Dermis blood vessel endothelial cell (primary cell): Measurements from ENCODE around the gene FHIT. TPM values are rescaled to one million over a fixed set of nuclear protein-coding genes. Genes with fewer than 3 reads are reported as not detected.
A peak's percentile ranks its signal among the peaks of the same experiment; 100 is the strongest.

ENCODE experiments used
- DNase-seq: peaks from one replicate; pipeline ENCODE4 v3.0.0; 2010
- total RNA-seq: library from RNA; depleted of rRNA; stranded (reverse); fragments of >200 nt; gene quantifications from 2 replicates; pipeline ENCODE4 v1.2.3, GENCODE V29; 2014

Gene FHIT
- total RNA-seq, result 0.51 and 0.56 TPM in 2 replicates

GRCh38 chr3:61251174-61251972, at the start of gene FHIT:
TSS of gene FHIT (minus strand) at chr3:61251452.
- peak; percentile 94 for DNase-seq

- no peak for DNase-seq
These were observed 49.5 kb upstream of the FHIT start for GRCh38 chr3:61300786-61301185.

DNA sequence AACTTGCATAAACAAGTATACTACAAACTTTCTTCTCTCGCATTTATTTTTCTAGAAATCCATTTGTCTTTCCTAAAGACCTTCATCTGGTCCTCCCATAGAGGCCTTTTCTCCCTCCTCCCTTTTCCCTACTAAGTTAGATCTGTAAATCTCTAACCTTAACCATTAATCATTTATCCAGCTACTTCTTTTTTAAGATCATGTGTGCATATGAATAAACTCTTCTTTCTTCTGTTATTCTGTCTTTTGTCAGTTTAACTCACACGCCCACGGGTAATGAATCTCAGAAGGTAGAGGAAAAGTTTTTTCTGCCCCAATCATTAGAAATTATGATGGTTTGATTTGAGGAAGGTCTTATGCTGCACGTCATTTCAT, 48.7 kb upstream of the FHIT start:
- DNase-seq, result no peak

DNA sequence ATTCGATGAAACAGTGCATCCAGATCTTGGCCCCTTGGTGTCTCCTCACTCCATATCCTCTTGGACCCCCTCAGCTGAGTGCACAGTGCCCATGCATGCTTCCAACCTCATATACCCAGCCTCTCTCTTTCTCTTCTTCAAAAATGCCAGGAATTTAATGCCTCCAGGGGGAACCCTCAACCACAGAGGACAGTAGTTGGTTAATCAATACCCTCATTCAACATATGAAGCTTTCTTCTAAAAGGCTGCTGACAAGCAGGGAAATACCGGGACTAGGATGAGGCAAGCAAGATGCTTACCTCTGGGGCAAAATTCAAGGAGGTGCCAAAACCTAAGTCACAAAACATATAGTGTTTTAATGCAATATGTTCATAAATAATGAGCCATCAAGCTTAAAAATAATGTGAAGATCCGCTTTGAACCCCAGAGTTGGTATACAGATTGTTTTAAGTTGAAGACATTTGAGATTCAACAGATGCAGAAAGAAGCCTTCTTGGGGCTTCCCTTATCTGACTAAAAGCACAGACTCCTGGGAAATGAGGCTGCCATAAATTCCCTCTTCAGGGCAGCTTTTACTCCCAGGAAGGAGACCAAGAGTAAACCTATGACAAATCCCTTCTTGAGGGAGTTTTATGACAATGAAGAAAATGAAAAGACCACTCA, 48.2 kb upstream of the FHIT start:
- no peak for DNase-seq

GRCh38 chr3:61297821-61298220, 46.6 kb upstream of the FHIT start:
- no peak for DNase-seq

GRCh38 chr3:61288446-61288845, 37.2 kb upstream of the FHIT start:
- no peak for DNase-seq

GRCh38 chr3:61283876-61284275, 32.6 kb upstream of the FHIT start:
- DNase-seq, result no peak

DNA sequence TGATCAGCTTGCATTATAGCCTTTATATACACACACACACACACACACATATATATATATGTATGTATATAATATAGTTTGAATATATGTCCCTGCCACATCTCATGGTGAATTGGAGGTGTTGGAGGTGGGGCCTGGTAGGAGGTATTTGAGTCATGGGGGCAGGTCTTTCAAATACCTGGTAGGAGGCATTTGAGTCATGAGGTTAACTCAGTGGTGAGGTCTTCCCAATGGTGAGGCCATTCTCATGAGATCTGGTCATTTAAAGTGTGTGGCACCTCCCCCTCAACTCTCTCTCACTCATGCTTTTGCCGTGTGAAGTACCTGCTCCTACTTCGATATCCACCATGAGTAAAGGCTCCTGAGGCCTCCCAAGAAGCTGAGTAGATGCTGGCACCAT, 27.5 kb upstream of the FHIT start:
- no peak for DNase-seq

- no peak for DNase-seq
These were observed 26.2 kb upstream of the FHIT start for GRCh38 chr3:61277411-61277810.

- DNase-seq, result no peak
These were observed 18.2 kb upstream of the FHIT start for GRCh38 chr3:61269435-61269834.

DNA sequence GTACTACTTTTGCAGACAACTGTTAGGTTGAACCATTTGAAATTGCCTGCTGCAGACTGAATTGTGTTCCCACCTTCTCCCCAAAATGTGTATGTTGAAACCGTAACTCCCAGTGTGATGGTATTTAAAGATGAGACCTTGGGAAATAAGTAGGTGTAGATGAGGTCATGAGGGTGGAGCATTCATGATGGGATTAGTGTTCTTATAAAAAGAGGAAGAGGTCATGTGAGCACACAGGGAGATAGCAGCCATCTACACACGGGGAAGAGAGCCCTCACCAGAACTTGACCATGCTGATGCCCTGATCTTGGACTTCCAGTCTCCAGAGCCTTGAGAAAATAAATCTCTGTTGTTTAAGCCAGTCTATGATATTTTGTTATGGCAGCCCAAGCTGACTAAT, 17.4 kb upstream of the FHIT start:
- no peak for DNase-seq

GRCh38 chr3:61264281-61264680, 13.0 kb upstream of the FHIT start:
- DNase-seq, result no peak

DNA sequence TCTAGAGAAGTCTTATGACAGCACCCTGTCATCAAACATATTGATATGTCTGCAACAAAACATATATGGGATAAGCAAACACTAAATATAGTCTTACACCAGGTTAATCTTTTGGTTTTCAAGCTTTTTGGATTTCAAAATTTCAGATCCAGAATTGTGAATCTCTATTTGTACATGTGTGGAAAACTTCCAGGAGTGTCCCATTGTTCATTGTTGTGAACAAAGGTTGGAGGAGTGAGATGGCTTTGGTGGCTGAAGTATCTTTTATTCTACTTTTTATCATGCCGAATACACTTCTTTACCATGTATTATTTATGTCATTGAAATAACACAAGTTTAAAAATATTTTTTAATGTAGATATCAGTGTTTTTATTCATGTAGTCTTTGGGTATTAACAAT, 5.9 kb upstream of the FHIT start:
- DNase-seq, result no peak

DNA sequence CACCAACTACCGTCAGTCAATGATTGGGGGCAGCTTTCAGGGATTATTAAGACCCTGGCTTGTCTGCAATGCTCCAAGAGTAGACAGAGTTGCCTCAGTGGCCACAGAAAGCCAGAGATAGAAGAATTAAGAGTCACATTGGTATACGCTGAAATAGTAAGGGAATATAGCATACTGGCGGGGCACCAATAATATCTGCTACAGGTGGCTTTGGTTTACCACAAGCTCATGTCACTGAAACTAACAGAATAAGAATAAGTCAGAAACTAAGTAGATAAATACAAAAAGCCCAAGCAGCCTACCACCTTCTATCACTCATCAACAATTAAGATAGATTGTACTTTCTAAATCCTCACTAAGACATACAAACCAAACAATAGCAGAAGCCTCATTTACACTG, 2.5 kb upstream of the FHIT start:
- no peak for DNase-seq

- peak; percentile 3 for DNase-seq
These were observed 1.6 kb upstream of the FHIT start for GRCh38 chr3:61252836-61253235.

DNA sequence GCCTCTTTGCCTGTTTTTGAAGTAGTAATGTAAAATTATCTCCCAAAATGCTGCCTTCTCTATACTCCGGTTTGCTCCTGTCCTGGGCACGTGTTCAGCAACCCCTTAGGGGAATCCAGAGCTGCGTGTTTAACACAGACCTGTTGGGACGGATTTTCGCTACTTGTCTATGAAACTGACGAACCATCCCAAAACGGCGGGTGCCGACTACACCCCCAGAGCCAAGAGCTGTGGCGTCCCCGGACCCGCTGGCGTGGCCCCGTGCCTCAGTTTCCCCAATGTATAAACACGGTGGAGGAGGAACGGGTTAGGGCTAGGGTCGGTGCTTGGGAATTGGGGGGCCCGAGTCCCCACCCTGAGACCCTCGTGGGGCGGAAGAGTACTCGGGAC, 473 bp downstream of the FHIT start:
- no peak for DNase-seq

DNA sequence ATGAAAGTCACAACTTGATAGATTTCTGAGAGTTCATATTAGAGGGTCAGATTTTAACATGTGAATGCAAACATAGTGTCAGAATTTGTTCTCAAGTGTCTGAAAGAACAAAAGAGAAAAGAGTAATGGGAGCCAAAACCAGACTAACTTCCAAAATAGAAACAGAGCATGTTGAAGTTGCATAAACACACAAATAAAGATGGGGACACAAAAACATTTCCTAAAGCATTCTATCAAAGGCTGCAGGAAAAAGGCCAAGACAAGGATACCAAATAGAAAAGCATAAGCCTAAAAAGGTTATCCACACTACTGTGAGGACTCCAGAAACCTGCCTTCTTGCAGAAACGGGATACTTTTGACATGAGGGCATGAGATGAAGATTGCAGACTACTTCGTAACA, 2.8 kb downstream of the FHIT start:
- DNase-seq, result no peak

DNA sequence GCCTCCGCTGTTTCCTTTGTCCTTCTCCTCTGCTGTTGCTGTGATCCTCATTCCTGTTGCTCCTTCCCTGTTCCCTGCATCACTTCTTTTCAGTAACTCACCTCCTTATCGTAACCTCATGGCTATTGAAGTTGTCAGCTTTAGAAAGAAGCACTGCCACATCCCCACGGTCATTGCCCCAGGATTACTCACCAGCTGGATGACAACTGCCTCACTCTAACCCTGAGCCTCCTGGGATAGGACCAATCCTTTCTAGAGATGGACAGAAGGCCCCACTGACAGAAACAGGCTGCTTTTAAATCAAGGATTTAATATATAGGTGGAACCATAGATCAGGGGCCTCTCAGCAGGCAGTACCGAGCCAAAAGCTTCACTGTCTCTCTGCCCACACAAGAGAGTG, 4.1 kb downstream of the FHIT start:
- no peak for DNase-seq

DNA sequence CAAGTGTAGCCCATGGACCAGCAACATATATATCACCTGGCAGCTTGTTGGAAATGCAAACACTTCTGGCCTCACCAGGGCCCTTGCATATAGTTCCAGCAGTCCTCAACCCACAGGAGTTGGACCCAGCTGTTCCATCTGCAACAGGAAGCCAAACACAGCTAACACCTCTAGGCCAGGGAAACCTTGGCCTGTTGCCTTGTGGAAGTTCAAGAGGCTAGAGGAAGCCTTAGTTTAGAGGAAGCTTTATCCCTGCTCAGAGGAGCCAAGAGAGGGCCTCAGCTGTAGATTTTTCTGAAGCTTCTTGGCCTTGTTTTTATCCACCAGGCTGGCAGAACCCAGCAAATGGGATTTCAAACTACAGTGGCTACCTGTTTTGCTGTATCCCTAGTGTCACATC, 11.4 kb downstream of the FHIT start:
- no peak for DNase-seq

- no peak for DNase-seq
These were observed 13.4 kb downstream of the FHIT start for GRCh38 chr3:61237858-61238257.

GRCh38 chr3:61236556-61236955, 14.7 kb downstream of the FHIT start:
- no peak for DNase-seq

GRCh38 chr3:61233746-61234145, 17.5 kb downstream of the FHIT start:
- no peak for DNase-seq

DNA sequence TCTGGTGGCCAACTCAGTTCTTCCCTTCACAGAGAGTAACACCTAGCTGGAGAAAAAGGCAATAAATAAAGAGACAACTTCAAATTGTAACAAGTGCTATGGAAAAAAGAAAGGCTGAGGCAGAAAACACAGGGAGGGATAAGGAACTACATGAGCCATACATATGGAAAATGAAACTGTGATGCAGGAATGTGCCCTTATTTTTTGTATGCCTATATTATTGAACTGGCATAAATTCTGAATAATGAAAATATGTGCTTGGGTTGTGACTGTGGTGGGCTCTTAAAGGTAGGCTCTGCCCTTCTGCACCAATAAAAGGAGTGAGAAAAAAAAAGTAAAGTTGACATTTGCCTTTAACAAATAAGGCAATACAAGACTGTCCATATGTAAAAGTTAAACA, 19.6 kb downstream of the FHIT start:
- no peak for DNase-seq

DNA sequence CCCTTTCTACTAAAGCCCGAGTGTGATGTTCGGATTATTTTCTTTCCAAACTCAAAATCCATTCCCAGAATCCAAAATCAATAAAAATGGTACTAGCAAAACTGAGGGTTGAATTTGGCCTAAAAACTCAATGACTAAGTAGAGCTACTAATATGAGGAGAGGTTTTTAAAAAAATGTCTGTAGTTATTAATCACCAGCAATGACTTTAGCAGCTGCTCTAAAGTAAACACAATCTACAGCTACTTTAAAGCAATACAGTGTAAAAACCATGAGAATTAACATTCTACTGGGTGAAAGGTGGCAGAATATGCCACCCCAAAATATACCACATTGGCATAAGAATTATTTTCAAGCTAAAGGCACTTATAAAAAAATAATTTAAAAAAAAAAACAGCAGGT, 23.5 kb downstream of the FHIT start:
- DNase-seq, result no peak
